ENCODE data around the gene COG5.
"Not testable (repeated sequence)": the region's sequence is repeated elsewhere in the genome, so short reads cannot be mapped to it uniquely, and the experiment has no call there.

COG5 gene

DNA sequence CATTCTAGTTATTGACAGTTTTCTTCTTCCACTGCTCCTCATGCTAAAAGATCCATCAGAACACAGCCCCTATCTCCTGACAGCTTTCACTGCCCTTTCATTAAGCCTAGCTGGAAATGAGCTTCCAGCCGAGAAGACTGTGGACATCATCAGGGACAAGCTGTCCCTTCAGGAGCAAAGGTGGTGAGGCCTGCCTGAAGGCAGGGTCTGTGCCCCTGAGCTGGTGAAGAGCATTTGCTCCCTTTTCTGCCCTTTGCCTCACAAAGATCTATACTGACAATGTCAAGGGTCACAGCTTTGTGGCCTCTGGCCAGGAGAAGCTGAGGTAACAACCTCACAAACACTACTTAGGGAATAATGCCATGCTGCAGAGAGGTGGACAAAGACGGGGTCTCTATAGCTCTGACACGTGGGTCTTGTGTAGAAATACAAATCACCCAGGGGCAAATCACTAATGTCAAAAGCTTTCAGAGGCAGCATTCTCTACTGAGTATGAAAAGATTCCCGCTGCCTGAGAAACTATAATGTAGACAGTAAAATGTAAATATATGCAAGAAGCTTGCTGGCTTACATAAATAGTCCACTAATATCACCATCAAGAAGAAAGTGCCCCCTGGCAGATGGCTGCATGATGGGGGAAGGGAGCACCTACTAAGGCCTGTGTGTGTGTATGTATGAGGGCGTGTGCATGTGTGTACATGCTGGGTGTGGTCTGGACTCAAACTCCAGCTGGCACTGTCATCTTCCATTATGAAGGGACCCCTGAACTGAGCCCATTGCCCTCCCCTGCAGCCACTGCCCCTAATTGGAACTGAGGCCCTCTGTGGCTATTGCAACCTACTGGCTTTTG, 339.1 kb downstream of the COG5 start:
- DNase-seq (ENCODE audit: low read depth) = no peak

DNA sequence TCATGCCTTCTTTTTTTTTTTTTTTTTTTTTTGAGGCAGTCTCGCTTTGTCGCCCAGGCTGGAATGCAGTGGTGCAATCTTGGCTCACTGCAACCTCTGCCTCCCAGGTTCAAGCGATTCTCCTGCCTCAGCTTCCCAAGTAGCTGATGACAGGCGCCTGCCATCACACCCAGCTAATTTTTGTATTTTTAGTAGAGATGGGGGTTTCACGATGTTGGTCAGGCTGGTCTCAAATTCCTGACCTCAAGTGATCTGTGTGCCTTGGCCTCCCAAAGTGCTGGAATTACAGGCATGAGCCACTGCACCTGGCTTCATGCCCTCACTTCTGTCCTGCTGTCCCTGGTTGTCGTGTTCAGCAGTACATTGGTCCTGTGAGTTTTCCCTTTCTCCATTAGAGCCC, 342.9 kb downstream of the COG5 start:
- DNase-seq (ENCODE audit: low read depth) = not testable (repeated sequence)

DNA sequence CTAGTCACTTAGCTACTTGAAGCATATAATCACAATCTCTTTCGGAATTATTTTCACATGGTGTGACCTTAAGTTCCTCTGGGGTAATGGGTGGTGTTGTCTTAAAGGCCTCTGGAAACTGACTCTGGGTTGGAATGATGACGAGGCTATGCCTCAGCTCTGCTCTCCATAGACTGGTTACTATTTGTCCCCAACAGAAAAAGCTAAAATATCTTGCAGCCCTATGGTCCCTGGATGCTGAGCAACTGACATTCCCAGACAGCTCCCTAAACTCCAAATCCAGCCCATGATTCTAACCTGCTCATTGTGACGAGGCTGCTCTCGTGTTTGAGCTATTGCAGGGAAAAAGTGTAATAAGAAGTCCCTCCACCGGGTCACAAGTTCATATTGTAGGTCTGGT, 343.4 kb downstream of the COG5 start:
- DNase-seq (ENCODE audit: low read depth) = no peak

DNA sequence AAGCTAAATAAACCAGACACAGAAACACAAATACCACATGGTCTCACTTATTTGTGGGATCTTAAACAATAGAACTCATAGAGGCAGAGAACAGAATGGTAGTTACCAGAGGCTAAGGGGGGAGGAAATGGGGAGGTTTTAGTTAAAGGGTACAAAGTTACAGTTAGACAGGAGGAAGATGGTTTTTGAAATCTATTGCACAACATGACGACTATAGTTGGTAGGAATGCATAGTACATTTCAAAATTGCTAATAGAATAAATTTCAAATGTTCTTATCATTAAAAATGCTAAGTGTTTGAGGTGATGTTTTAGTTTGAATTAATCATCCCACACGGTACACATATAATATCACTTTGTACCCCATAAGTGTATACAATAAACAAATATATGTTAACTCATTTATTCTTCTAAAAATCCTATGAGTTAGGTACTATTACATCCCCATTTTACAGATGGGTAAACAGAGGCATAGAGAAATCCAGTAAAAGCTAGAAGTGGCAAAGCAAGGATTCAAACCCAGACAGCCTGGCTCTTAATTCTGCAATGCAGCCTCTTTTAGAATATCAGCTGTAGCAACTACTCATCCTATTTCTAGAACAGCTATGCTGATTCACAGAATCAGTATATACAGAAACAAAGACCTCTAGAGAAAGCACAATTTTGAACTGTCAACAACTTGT, 344.0 kb downstream of the COG5 start:
- no peak for DNase-seq (ENCODE audit: low read depth)

DNA sequence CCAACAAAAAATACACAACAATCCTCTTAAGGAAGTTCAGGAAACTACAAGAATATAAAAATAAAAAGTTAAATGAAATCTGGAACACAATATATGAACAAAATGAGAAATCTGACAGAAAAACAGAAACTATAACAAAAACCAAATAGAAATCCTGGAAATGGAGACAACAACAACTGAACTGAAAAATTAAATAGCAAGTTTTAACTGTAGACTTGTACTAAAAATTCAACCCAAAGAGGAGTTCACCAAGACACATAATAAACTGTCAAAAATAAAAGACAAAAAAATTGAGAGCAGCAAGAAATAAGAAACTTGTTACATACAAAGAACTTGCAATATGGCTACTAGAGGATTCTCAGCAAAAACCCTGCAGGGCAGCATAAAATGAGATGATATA, 349.8 kb downstream of the COG5 start:
- no peak for DNase-seq (ENCODE audit: low read depth)

DNA sequence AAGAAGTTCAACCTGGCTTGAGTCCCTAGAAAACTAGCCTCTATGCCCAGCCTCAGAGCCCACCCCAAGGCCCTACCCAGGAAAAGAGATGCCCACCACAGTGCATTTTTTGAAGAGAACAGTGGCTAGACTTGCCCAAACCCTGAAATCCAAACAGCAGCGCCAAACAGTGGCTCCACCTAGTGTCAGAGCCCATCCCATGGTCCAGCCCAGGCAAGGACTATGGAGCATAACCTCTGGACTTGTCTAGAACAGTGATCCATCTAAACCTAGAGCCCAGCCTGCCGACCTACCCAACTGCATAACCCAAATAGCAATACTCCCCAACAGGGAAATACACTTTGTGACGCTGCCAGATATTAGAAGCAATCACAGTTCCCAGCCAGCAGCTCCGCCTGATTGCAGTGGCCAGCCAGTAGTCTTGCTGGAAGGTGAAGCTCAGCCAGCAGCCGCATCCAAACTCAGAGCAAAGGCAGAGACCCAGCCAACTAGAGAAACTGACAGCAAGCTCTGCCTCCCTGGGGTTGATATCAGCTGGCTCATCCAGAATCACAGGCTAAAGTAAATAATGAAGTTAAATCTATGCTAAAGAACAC, 350.4 kb downstream of the COG5 start:
- no peak for DNase-seq (ENCODE audit: low read depth)

DNA sequence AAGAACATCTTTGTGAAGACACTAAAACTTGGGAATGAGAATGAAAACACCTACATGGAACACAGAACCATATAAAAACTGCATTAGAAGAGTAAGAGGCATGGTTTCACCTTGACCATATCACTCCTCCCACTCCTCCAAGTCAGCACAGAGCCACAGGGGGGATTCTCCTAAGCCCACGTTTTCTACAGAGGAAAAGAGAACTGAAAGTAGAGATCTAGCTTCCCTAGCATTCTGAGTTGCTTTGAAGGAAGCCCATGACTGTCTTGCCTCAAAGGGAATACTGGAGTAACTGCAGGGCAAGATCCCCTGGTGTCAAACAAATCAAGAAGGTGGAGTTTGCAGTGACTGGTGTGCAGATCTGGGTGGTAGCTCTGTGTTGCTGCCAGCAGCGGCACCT, 351.0 kb downstream of the COG5 start:
- no peak for DNase-seq (ENCODE audit: low read depth)

DNA sequence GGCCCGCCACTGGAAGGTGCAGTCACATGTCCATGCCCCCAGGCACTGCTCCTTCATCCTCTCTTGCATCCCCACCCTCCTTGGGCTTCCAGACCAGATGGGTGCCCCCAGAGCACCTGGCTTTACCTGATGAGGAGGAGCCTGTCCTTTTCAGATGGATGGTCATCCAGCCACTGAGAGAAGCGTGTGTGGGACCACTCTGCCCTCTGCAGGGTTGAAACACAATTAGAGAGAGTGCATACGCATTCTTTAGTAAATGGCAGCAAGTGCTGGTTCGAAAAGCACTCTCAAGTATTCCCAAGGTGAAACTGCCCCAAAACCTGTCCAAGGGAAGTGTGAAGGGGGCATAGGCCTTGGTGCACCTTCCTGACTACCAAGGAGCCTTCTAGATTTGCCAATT, 353.3 kb downstream of the COG5 start:
- DNase-seq (ENCODE audit: low read depth) = no peak

DNA sequence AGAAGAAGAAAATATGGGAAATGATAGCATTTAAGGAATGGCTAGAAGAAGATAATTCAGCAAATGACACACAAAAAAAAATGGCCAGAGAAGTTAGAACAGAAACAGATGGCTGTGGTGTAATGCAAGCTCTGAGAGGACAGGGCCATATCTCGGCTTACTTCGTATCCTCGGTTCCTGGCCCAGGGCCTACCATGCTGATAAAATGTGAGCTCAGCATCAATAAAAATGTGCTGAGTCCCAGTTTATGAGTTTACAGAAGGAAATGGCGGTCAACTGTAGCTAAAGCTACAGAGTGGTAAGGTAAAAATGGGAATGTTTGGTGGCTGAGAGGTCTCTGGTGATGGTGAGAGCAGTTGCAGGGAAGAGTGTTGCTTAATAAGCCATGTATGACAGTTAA, 354.2 kb downstream of the COG5 start:
- no peak for DNase-seq (ENCODE audit: low read depth)

DNA sequence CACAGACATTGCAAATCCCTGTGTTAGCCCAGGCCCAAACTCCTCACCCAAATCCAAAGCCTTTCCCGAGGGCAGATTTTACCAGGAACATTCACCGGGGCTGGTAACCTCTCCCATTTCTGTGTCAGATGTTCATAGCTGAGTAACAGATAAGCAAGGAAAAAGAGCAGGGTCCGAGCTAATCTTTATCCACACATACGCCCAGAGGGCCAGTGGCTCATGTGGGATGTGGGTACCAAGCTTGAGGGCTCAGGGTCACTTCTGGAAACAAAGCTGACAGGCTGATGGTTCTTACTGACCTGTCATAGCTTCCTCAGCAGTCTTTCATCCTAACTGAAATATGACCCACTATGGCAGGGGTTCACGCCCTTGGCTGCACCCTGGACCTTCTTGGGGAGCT, 355.2 kb downstream of the COG5 start:
- DNase-seq (ENCODE audit: low read depth) = no peak

DNA sequence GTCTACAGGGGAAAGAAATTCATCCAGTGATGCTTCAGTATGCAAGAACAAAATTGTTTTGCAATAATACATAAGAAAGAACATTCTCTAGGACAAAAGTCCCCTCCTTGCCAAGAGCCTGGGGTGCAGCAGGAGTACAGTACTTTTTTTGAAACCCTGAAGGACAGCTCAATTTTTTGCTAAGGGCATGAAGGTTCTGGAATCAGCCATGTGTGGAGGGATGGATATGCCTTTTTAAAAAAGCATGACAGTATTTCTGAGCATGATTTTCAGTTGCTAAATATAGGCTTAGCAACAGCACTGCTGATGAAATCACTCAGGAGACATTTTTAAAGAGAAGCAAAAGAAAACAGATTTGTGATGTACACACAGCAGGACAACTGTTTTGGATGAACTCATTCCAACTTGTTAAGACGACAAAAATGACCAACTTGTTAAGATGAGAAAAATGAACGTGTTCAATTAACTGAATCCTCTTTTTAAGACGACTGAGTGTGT, 355.6 kb downstream of the COG5 start:
- DNase-seq (ENCODE audit: low read depth) = peak; percentile 37

DNA sequence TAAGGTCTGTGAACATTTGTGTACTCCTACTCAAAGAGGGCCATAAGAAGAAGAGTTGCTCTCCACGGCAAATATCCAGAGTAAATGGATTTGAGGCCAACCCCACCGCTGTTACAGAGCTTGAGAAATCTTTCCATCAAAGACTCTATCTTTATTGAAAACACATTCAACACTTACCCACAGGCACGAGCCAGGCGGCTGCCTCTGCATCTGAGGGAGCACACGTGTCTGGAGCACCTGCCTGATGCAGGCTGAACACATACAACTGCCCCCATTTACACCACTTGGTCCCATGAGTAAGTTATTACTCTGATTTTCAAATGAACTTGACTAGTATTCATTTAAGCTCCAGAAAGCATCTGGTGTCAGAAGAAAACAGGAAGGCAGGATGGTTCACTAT, 356.3 kb downstream of the COG5 start:
- DNase-seq (ENCODE audit: low read depth) = no peak

DNA sequence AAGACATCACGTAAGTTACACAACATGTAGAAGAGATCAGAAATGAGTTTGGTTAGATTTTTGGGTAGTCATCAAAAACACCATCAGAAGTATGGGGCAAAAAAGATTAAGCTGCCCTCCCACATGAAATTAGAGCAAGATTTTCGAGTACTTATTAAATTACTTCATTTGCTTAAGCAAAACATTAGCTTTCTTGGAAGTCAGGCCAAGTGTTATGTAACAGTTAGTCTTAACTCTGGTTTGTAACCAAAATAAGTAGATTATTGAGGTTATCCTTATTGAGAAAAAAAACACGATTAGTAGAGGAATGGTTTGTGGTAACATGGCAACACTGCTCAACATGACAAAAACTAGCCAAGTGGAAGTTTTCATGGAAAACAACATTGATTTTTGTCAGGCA, 357.0 kb downstream of the COG5 start:
- DNase-seq (ENCODE audit: low read depth) = no peak

DNA sequence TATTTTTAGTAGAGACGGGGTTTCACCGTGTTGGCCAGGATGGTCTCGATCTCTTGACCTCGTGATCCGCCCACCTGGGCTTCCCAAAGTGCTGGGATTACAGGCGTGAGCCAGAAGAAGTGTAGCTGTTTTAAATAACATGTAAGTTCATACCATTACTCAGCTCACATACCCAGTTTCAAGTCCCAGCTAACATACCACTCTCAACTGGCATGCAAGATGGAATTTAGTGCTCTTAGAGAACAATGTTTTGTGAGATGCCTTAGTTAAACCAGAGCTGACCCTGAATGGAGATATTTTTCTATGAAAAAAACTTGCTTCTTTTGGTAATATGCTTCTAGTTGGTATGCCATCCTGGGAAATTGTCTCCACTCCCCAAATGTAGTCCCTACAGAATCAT, 357.6 kb downstream of the COG5 start:
- DNase-seq (ENCODE audit: low read depth) = no peak

DNA sequence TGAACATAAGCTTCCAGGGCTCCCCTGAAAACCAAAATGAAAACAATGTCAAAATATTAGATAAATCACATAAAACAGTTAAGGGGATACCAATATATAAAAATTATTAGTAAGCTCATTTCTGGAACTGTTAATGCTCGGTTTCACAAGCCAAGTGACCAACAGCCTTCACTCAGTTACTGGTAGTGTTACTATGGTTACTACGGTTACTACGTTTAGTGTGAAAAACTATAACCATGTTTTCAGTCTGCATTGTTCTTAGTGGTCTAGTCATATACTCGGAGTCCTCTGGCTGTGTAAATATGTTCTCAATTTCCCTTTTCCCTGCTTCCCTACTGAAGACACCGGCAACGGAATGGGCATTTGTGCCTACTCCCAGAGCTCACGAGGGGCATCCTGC, 360.1 kb downstream of the COG5 start:
- no peak for DNase-seq (ENCODE audit: low read depth)

DNA sequence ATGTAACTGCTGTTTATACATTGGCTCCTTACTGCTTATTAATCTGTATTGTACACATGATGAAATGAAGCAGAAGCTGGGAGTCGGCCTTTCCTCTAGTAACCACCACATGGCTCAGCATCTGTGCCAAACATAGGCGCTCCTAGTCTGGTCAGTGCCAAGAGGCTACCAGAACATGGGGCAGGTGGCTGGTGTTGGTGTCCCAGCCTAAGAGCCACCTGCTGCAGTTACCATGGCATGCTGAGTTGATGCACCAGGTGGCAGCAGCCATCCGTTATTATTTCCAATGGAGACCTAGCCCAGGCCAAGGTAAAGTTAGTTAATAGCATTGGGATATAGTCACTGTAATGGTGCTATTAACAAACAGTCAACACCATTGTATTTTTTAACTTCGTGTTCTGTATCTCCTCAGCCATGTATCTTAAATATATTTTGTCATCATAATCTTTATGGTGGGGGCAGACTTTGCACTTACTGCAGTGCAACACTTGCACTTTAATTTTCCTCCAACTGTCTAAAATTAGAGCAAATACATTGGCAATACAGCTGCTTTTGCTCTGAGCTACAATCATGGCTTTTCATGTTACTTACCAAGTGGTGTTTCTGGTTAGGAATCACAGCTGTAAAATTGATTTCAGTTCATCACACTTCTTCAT, 361.8 kb downstream of the COG5 start:
- DNase-seq (ENCODE audit: low read depth) = no peak

DNA sequence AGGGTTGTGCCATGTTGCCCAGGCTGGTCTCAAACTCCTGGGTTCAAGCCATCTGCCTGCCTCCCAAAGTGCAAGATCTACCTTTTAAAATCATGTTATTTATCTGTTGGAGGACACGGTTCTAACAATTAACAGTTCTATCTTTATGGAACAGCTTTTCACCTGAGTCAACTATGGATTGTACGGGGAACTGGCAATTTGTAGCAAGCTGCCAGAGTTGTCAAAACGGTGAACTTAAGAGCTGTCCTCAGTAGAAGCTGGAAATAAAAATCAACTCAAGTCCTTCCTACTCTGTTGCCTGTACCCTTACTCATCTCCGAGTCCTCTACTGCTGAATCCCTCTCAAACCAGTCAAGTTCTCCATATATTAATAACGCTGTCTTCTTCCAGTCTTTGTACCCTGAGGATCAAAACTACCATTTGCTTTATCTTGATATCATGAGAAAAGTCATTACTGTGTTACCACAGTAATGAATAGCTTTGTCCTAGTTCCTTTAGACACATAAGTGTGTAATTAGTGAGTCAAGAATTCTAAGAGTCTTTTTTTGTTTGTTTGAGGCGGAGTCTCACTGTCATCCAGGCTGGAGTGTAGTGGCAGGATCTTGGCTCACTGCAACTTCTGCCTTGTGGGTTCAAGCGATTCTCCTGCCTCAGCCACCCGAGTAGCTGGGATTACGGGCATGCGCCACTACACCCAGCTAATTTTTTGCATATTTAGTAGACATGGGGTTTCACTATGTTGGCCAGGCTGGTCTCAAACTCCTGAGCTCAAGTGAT, 366.7 kb downstream of the COG5 start:
- DNase-seq (ENCODE audit: low read depth) = no peak

DNA sequence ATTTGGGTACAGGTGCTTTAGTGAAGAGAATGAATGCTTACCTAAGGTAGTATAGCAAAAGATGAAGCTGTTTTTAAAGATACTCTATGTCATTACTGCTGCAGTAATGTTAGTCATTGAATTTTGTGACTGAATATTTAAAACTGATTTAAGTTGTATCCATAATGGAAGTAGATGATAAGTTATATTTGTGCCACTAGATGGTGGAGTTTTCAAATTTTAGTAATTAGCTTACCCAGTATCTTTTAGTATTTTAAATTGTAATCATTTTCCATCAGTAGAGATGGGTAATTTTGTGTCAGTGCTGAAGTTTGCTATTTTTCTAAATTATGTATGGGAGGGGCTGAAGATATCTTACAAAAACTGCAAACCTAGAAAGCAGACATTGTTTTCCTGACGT, 369.7 kb downstream of the COG5 start:
- DNase-seq (ENCODE audit: low read depth) = no peak

DNA sequence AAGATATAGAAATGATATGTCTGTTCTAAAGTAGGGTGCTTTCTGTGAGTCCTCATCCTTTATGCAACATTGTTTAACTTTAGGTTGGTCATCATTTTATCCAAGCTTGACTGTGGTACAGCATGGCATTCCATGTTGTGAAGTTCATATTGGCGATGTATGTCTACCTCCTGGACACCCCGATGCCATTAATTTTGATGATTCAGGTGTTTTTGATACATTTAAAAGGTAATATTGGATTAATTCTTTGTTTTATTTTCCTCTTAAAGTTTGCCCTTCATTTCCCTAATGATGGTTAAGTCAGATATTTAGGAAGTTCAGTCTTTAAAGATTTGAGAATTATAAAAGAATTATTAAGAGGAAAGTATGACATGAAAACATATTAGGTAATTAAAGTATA, 373.6 kb downstream of the COG5 start:
- DNase-seq (ENCODE audit: low read depth) = no peak

DNA sequence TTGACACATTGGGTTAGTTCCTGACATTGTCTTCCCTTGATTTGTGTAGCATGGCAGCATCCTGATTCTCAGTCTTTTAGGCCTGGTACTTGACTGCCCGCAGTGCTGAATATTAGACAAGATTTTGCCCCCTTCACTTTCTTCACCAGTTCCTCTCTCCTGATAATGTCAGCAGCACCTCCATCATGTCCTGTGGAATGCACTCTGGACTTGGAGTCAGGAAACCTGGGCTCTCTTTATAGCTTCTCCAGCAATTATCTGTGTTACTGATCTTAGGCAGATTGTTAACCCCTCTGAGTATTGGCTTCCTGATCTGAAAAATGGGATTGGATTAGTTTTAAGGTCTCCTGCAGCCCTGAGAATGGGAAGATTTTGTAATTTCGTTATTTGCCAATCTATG, 375.9 kb downstream of the COG5 start:
- no peak for DNase-seq (ENCODE audit: low read depth)

DNA sequence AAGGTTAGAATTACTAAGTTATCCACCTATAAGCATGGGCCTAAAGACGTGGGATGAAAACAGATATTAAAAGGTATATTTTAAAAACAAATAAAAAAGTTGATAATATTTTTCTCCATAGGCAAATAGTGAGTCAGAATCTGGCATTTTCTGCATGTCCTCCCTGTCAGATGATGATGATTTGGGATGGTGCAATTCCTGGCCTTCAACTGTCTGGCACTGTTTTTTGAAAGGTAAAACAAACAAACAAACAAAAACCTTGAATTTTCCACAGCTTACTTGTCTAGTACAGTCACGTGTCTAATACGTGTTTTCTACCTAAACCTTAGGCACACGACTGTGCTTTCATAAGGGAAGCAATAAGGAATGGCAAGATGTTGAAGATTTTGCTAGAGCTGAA, 377.5 kb downstream of the COG5 start:
- no peak for DNase-seq (ENCODE audit: low read depth)

DNA sequence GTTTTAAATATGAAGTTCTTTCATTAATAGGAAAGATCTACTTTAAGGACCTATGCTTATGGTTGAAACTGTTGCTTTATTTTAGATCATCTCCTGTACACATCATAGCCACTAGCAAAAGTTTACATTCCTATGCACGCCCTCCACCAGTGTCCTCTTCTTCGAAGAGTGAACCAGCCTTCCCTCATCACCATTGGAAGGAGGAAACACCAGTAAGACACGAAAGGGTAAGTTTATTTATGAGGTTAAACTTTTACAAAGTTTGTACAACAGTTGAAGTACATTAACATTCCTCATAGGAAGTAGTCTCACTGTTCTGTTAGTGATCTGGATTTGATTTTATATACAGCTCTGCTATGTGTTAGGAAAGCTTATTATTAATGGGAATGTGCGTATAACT, 378.0 kb downstream of the COG5 start:
- no peak for DNase-seq (ENCODE audit: low read depth)

Measured in fibroblast of the conjunctiva (primary cell).